ENCODE results near the gene RAB6B.

DNA sequence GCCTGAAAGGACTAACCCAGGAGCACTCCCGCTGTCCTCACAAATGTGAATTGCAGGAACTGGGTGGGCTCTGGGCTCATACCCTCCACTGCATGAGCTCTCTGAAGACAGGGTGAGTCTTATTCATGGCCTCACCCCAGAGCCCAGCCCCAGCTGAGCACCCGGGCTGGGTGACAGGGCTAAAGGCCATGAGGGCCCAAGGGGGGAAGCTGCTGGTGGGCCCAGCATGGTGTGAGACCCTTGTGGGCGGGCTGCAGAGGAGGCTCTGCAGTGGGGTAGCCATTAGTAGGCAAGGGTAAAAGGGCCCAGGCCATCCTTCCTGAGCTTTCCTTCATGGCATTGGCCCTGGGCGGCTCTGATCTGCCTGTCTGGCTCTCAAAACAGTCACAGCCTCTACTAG lies 59.7 kb downstream of the RAB6B start:
- TF ChIP-seq, protein P1, sequence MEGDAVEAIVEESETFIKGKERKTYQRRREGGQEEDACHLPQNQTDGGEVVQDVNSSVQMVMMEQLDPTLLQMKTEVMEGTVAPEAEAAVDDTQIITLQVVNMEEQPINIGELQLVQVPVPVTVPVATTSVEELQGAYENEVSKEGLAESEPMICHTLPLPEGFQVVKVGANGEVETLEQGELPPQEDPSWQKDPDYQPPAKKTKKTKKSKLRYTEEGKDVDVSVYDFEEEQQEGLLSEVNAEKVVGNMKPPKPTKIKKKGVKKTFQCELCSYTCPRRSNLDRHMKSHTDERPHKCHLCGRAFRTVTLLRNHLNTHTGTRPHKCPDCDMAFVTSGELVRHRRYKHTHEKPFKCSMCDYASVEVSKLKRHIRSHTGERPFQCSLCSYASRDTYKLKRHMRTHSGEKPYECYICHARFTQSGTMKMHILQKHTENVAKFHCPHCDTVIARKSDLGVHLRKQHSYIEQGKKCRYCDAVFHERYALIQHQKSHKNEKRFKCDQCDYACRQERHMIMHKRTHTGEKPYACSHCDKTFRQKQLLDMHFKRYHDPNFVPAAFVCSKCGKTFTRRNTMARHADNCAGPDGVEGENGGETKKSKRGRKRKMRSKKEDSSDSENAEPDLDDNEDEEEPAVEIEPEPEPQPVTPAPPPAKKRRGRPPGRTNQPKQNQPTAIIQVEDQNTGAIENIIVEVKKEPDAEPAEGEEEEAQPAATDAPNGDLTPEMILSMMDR (conservative IDR thresholded peaks at IDR 0.05 in 1 of 2, IDR thresholded peaks at IDR 0.05 in 1 of 2; ENCODE audit: extremely low read depth in 1 of 2, insufficient read depth in 1 of 2, low read depth in 1 of 2, low read length in 2 of 2), result no peak
- TF ChIP-seq EZH2 (IDR thresholded peaks at IDR 0.05; ENCODE audit: borderline replicate concordance, low read length), result no peak

All from mammary epithelial cell (primary cell).